ENCODE data around the gene PIM3.

GRCh38 chr22:49968831-49969661, 8.5 kb downstream of the PIM3 start:
- no peak for TF ChIP-seq CTCF (IDR thresholded peaks at IDR 0.05; ENCODE audit: insufficient read depth, low read length, poor library complexity, severe bottlenecking)
- no peak for TF ChIP-seq EZH2phosphoT487 (conservative IDR thresholded peaks at IDR 0.05; ENCODE audit: low read length)

All from SU-DHL-6 (cell line).